Suprapubic skin (tissue), 3 donors: Measurements from ENCODE around the gene GSTA1.

ENCODE experiments used
- CTCF ChIP-seq, 2 donors: fragments of 200-600 bp in 1 of 2; fragments of 450-650 bp in 1 of 2; sonication (generic) in 1 of 2; IDR thresholded peaks; one replicate each; pipeline ENCODE4 v1.5.1; 2016 to 2019; ENCODE audit warnings: antibody characterized with exemption in 2 of 2, mild to moderate bottlenecking in 1 of 2, moderate library complexity in 1 of 2
- EP300 ChIP-seq: sonication (generic); formaldehyde crosslinking; IDR thresholded peaks from one replicate; pipeline ENCODE4 v1.6.1; 2017; ENCODE audit warnings: antibody characterized with exemption
- POLR2A ChIP-seq, 2 donors: fragments of 450-650 bp; IDR thresholded peaks; one replicate each; pipeline ENCODE4 v1.6.1; 2017; ENCODE audit warnings: antibody characterized with exemption in 2 of 2, mild to moderate bottlenecking in 2 of 2, moderate library complexity in 2 of 2

GRCh38 chr6:52790861-52791260, 12.8 kb downstream of the GSTA1 start:
- TF ChIP-seq POLR2A (IDR thresholded peaks at IDR 0.05) (no peak), EP300 (no peak), CTCF (IDR thresholded peaks at IDR 0.05) (no peak)
